ENCODE results near the gene SCARB1. TPM values are rescaled to one million over a fixed set of nuclear protein-coding genes. Genes with fewer than 3 reads are reported as not detected.

The SCARB1 gene
- total and polyA plus RNA-seq, 2 donors (not counting 3 experiments of a cell fraction or from before 2014, with no cell fraction given), result 125 to 141 TPM

DNA sequence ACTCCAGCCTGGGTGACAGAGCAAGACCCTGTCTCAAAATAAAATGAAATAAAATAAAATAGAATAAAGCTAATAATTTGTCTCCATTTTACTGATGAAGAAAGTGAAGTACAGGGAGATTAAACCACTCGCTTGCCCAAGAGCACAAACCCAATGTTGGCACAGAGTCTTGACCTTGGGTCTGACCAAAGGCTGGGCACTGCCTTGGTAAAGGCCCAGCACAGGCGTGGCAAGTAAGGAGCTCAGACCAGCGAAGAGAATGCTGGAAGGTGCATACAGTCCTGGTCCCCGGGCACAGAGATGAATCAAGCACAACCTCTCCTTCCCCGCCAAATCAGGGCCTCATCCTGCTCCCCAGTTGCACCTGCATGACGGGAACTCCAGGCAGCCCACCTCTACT is 26.9 kb downstream of the SCARB1 start:
- Histone ChIP-seq H4K20me1 (replicated peaks; ENCODE audit: control insufficient read depth, extremely low read depth, insufficient read depth, low read length) (no peaks in the 10 kb centered on the region), H3K4me1 (ENCODE audit: control insufficient read depth, extremely low read depth, insufficient read depth, low read length) (peaks cover 4% of the 10 kb centered on the region), H3K27me3 (ENCODE audit: control insufficient read depth in 2 of 2, insufficient read depth in 2 of 2, low read length in 2 of 2) (no peaks in the 10 kb centered on the region), H3K9ac (replicated peaks; ENCODE audit: extremely low read depth, insufficient read depth, low read length) (no peak overlapping the region), H3K79me2 (ENCODE audit: control insufficient read depth, insufficient read depth, low read length) (peaks cover 31% of the 10 kb centered on the region), H3K9me1 (replicated peaks; ENCODE audit: control insufficient read depth, extremely low read depth, insufficient read depth, low read length) (no peaks in the 10 kb centered on the region), H3K4me2 (ENCODE audit: insufficient read depth, low read length) (no peak overlapping the region), H2AFZ (ENCODE audit: low read depth, low read length) (no peak overlapping the region), H3K36me3 (ENCODE audit: control insufficient read depth in 2 of 2, extremely low read depth in 1 of 2, insufficient read depth in 2 of 2, low read length in 2 of 2) (no peaks in the 10 kb centered on the region), H3K27ac (ENCODE audit: insufficient read depth, low read depth, low read length) (no peak overlapping the region), H3K4me3 (replicated peaks in 1 of 3; ENCODE audit: insufficient read depth in 1 of 3, low read depth in 1 of 3, low read length in 3 of 3) (no peak overlapping the region), H3K9me3 (replicated peaks; ENCODE audit: control insufficient read depth, insufficient read depth, low read length) (no peaks in the 10 kb centered on the region)
- dilution Hi-C loops (cut with MboI; ENCODE audit: extremely low pct_ligation_motif_present, low sequenced_read_pairs), result no loop called here
- ChIA-PET CTCF (no interaction called here), POLR2A (no interaction called here)
- TF ChIP-seq MYC (IDR thresholded peaks at IDR 0.05; ENCODE audit: low read depth, low read length), result no peak
- TF ChIP-seq GATA2 (IDR thresholded peaks at IDR 0.05; ENCODE audit: insufficient read depth, insufficient read length, low read depth, low read length), result no peak
- TF ChIP-seq POLR2AphosphoS5 (IDR thresholded peaks at IDR 0.05; ENCODE audit: insufficient read depth, low read depth, low read length), result no peak
- intact Hi-C loops (cut with micrococcal nuclease), result no loop called here
- no TSS peak for BruUV-seq (replicated peaks)
- DNase-seq (ENCODE audit: low read depth, low spot score) (no peak), FAIRE-seq (no peak)

DNA sequence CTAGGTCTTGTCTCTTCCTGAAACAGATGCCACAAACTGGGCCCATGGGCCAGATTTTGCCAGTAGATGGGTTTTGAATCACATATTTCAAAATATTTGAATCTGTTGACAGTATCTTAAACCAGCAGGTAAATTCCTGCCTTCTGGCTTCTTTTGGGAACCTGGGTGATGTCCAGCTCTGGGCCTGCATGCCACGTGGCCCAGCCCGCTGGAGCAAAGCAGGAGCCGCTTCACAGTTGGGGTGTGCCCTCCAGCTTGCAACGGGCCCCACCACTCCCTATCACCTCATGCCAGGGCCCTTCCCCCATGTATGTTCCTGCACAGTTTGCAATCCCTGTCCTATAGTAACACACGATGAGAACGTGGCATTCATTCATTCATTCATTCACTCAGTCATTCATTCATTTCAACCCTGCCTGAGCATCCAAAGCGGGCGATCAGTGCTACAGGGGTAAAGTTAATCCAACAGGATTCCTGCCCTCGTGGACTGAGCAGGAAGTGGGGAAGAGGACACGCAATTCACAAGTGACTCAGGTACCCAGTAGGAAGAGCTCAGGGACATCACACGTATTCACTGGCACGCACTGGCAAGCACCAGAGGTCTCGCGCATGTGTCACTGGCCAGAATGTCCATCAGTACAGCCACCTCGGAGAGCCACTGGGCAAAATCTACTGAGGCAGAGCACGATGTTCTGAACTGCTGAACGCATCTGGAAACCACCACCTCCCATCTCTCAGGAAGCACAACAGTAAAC is 27.8 kb downstream of the SCARB1 start:
- H2AFZ ChIP-seq (ENCODE audit: low read depth, low read length), result no peak overlapping the region
- H3K9me1 ChIP-seq (replicated peaks; ENCODE audit: control insufficient read depth, extremely low read depth, insufficient read depth, low read length), result no peaks in the 10 kb centered on the region
- H3K4me1 ChIP-seq (ENCODE audit: control insufficient read depth, extremely low read depth, insufficient read depth, low read length), result peaks cover 4% of the 10 kb centered on the region
- FAIRE-seq, result no peak
- CTCF ChIA-PET, result no interaction called here
- peaks cover 29% of the 10 kb centered on the region for H3K79me2 ChIP-seq (ENCODE audit: control insufficient read depth, insufficient read depth, low read length)
- no peaks in the 10 kb centered on the region for H3K36me3 ChIP-seq (ENCODE audit: control insufficient read depth in 2 of 2, extremely low read depth in 1 of 2, insufficient read depth in 2 of 2, low read length in 2 of 2)
- no peak overlapping the region for H3K27ac ChIP-seq (ENCODE audit: insufficient read depth, low read depth, low read length)
- no peak overlapping the region for H3K4me3 ChIP-seq (replicated peaks in 1 of 3; ENCODE audit: insufficient read depth in 1 of 3, low read depth in 1 of 3, low read length in 3 of 3)
- TF ChIP-seq EZH2 (IDR thresholded peaks at IDR 0.05; ENCODE audit: borderline replicate concordance, low read depth, low read length, severe bottlenecking) (no peak), JUN (IDR thresholded peaks at IDR 0.05; ENCODE audit: borderline replicate concordance, insufficient read depth, insufficient read length, low read depth) (no peak), POLR2A (IDR thresholded peaks at IDR 0.05; ENCODE audit: low read depth, low read length) (no peak), GATA2 (IDR thresholded peaks at IDR 0.05; ENCODE audit: insufficient read depth, insufficient read length, low read depth, low read length) (no peak), POLR2AphosphoS5 (IDR thresholded peaks at IDR 0.05; ENCODE audit: insufficient read depth, low read depth, low read length) (no peak), FOS (IDR thresholded peaks at IDR 0.05; ENCODE audit: borderline replicate concordance, insufficient read depth, low read length) (no peak), MYC (IDR thresholded peaks at IDR 0.05; ENCODE audit: low read depth, low read length) (no peak)
- TF ChIP-seq, protein P1, sequence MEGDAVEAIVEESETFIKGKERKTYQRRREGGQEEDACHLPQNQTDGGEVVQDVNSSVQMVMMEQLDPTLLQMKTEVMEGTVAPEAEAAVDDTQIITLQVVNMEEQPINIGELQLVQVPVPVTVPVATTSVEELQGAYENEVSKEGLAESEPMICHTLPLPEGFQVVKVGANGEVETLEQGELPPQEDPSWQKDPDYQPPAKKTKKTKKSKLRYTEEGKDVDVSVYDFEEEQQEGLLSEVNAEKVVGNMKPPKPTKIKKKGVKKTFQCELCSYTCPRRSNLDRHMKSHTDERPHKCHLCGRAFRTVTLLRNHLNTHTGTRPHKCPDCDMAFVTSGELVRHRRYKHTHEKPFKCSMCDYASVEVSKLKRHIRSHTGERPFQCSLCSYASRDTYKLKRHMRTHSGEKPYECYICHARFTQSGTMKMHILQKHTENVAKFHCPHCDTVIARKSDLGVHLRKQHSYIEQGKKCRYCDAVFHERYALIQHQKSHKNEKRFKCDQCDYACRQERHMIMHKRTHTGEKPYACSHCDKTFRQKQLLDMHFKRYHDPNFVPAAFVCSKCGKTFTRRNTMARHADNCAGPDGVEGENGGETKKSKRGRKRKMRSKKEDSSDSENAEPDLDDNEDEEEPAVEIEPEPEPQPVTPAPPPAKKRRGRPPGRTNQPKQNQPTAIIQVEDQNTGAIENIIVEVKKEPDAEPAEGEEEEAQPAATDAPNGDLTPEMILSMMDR (IDR thresholded peaks at IDR 0.05; ENCODE audit: extremely low read depth in 1 of 2, insufficient read depth in 1 of 2, low read depth in 1 of 2, low read length in 2 of 2), result no peak
- TF ChIP-seq, protein P2, sequence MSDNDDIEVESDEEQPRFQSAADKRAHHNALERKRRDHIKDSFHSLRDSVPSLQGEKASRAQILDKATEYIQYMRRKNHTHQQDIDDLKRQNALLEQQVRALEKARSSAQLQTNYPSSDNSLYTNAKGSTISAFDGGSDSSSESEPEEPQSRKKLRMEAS (IDR thresholded peaks at IDR 0.05; ENCODE audit: insufficient read depth, insufficient read length), result no peak
- dilution Hi-C loops (cut with MboI; ENCODE audit: extremely low pct_ligation_motif_present, low sequenced_read_pairs) (no loop called here), intact Hi-C loops (cut with micrococcal nuclease) (no loop called here)
- no peak overlapping the region for H3K4me2 ChIP-seq (ENCODE audit: insufficient read depth, low read length)
- no peaks in the 10 kb centered on the region for H3K9me3 ChIP-seq (replicated peaks; ENCODE audit: control insufficient read depth, insufficient read depth, low read length)
- H3K9ac ChIP-seq (replicated peaks; ENCODE audit: extremely low read depth, insufficient read depth, low read length), result no peak overlapping the region
- no peak for DNase-seq (ENCODE audit: low read depth, low spot score)
- no TSS peak for BruUV-seq (replicated peaks)
- no peaks in the 10 kb centered on the region for H4K20me1 ChIP-seq (replicated peaks; ENCODE audit: control insufficient read depth, extremely low read depth, insufficient read depth, low read length)
- no peaks in the 10 kb centered on the region for H3K27me3 ChIP-seq (ENCODE audit: control insufficient read depth in 2 of 2, insufficient read depth in 2 of 2, low read length in 2 of 2)
- POLR2A ChIA-PET, result no interaction called here
